Gastroesophageal sphincter (tissue), 4 donors: ENCODE results near the gene YY1. TPM values are rescaled to one million over a fixed set of nuclear protein-coding genes. Genes with fewer than 3 reads are reported as not detected.
"Not testable (repeated sequence)": the region's sequence is repeated elsewhere in the genome, so short reads cannot be mapped to it uniquely, and the experiment has no call there.

Source experiments
- ATAC-seq: fragments of 150-250 bp; one replicate; pipeline ENCODE4 v1.9.1; 2016; ENCODE audit warnings: mild to moderate bottlenecking, moderate library complexity
- H3K27ac ChIP-seq, 4 donors: fragments of 200-600 bp; sonication (generic) in 3 of 4; 1 replicate in 3 of 4; 2 replicates in 1 of 4; pipeline ENCODE4 v1.5.1; 2016 to 2019
- H3K27me3 ChIP-seq: fragments of 200-600 bp; sonication (generic); one replicate; pipeline ENCODE4 v1.5.1; 2019
- H3K36me3 ChIP-seq, 2 donors: fragments of 200-600 bp; sonication (generic); one replicate each; pipeline ENCODE4 v1.5.1; 2019; ENCODE audit warnings: control low read depth in 1 of 2
- H3K4me1 ChIP-seq, 3 donors: fragments of 200-600 bp; sonication (generic); 1 replicate in 2 of 3; 2 replicates in 1 of 3; pipeline ENCODE4 v1.5.1; 2016 to 2019; ENCODE audit warnings: control low read depth in 2 of 3
- H3K4me3 ChIP-seq, 2 donors: fragments of 200-600 bp; sonication (generic); one replicate each; pipeline ENCODE4 v1.5.1; 2019; ENCODE audit warnings: mild to moderate bottlenecking in 1 of 2, moderate library complexity in 1 of 2
- H3K9me3 ChIP-seq, 3 donors: fragments of 200-600 bp; sonication (generic); one replicate each; pipeline ENCODE4 v1.5.1; 2017 to 2019; ENCODE audit warnings: control low read depth in 2 of 3
- EP300 ChIP-seq: sonication (generic); formaldehyde crosslinking; IDR thresholded peaks from one replicate; pipeline ENCODE4 v1.6.1; 2017; ENCODE audit warnings: antibody characterized with exemption, mild to moderate bottlenecking
- POLR2A ChIP-seq, 2 donors: fragments of 450-650 bp; IDR thresholded peaks; one replicate each; pipeline ENCODE4 v1.6.1; 2017; ENCODE audit warnings: antibody characterized with exemption in 2 of 2, mild to moderate bottlenecking in 2 of 2, moderate library complexity in 1 of 2
- POLR2AphosphoS5 ChIP-seq: sonication (generic); formaldehyde crosslinking; IDR thresholded peaks from one replicate; pipeline ENCODE4 v1.6.1; 2017; ENCODE audit warnings: antibody characterized with exemption
- WGBS, 2 donors: methylation state at CpG; one replicate each; pipeline ENCODE4 v1.1.5; 2018; ENCODE audit warnings: low coverage in 1 of 2; 5-methylcytosine and 5-hydroxymethylcytosine counted together
- total RNA-seq, 4 donors: library from RNA; depleted of rRNA; stranded (reverse); fragments of >200 nt; gene quantifications; one replicate each; pipeline ENCODE4 v1.1.0, GENCODE V29; 2016
- TF ChIP-seq, protein P1 (sequence below), 4 experiments: fragments of 200-600 bp in 2 of 4; fragments of 450-650 bp in 2 of 4; sonication (generic) in 1 of 4; IDR thresholded peaks; one replicate each; pipeline ENCODE4 v1.5.1; 2017 to 2019; ENCODE audit warnings: antibody characterized with exemption in 4 of 4, mild to moderate bottlenecking in 2 of 4, moderate library complexity in 2 of 4

Gene YY1
- total RNA-seq, 4 donors from 2014 or later: 55.1 to 76.3 (median 62.5) TPM

DNA sequence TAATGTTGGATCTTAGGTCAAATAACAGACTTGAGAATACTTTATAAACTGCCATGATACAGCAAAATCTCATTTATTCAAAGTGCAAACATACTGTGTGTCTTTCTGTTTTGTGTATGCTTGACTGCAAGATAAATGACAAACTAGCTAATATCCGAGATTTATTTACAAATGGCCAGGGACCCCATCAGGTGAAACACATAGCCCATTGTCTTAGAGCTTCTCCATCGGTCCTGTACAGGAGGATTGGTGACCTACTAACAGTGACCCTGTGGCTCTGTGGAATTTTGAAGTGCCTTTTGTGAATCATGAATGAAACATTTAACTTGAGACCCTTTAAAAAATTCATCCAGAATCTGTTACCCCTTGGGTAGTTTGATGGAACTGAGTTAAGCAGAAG is 40.2 kb downstream of the YY1 start:
- H3K27ac ChIP-seq: no peak overlapping the region
- no peaks in the 10 kb centered on the region for H3K27me3 ChIP-seq
- no peak overlapping the region for H3K4me3 ChIP-seq
- ATAC-seq: no peak
- WGBS, 2 donors: 50 to 69% methylated on average over 2 of the region's 2 CpGs
- no peaks in the 10 kb centered on the region for H3K9me3 ChIP-seq
- H3K4me1 ChIP-seq: peaks cover 0 to 53% (median 0%) of the 10 kb centered on the region in 3 donors
- peaks cover 0 to 30% of the 10 kb centered on the region in 2 donors for H3K36me3 ChIP-seq
- TF ChIP-seq EP300: no peak
- TF ChIP-seq POLR2A (IDR thresholded peaks at IDR 0.05): no peak
- no peak for TF ChIP-seq POLR2AphosphoS5
- TF ChIP-seq, protein P1, sequence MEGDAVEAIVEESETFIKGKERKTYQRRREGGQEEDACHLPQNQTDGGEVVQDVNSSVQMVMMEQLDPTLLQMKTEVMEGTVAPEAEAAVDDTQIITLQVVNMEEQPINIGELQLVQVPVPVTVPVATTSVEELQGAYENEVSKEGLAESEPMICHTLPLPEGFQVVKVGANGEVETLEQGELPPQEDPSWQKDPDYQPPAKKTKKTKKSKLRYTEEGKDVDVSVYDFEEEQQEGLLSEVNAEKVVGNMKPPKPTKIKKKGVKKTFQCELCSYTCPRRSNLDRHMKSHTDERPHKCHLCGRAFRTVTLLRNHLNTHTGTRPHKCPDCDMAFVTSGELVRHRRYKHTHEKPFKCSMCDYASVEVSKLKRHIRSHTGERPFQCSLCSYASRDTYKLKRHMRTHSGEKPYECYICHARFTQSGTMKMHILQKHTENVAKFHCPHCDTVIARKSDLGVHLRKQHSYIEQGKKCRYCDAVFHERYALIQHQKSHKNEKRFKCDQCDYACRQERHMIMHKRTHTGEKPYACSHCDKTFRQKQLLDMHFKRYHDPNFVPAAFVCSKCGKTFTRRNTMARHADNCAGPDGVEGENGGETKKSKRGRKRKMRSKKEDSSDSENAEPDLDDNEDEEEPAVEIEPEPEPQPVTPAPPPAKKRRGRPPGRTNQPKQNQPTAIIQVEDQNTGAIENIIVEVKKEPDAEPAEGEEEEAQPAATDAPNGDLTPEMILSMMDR (IDR thresholded peaks at IDR 0.05): no peak

DNA sequence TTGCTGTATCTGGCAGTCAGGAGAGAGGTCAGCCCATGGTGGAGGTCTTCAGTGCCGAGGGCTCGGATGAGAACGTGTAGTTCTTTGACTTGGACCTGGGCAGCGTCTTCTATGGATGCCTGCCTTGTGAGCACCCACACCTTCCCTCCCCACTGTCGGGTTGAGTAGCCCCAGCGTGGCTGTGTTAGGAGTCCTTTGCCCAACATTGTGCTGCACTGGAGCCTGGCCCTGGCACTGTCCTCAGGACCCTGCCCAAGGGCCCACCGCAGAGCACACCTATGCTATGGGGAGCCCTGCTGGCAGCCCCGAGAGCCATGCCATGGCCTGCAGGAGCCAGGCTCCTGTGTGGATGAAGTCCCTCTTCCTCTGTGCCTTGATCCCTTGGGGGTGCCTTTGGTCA is 40.6 kb downstream of the YY1 start:
- peaks cover 0 to 53% (median 2%) of the 10 kb centered on the region in 3 donors for H3K4me1 ChIP-seq
- TF ChIP-seq POLR2AphosphoS5: no peak
- TF ChIP-seq EP300: no peak
- TF ChIP-seq POLR2A (IDR thresholded peaks at IDR 0.05): no peak
- TF ChIP-seq, protein P1 (IDR thresholded peaks at IDR 0.05): no peak
- no peak for ATAC-seq
- no peaks in the 10 kb centered on the region for H3K27me3 ChIP-seq
- 100% methylated on average over 1 of the region's 8 CpGs; no CpG with 5 or more reads in 1 of the 2 donors for WGBS, 2 donors
- H3K36me3 ChIP-seq: peaks cover 0 to 30% of the 10 kb centered on the region in 2 donors
- H3K9me3 ChIP-seq: no peaks in the 10 kb centered on the region
- no peak overlapping the region for H3K4me3 ChIP-seq
- no peak overlapping the region for H3K27ac ChIP-seq

DNA sequence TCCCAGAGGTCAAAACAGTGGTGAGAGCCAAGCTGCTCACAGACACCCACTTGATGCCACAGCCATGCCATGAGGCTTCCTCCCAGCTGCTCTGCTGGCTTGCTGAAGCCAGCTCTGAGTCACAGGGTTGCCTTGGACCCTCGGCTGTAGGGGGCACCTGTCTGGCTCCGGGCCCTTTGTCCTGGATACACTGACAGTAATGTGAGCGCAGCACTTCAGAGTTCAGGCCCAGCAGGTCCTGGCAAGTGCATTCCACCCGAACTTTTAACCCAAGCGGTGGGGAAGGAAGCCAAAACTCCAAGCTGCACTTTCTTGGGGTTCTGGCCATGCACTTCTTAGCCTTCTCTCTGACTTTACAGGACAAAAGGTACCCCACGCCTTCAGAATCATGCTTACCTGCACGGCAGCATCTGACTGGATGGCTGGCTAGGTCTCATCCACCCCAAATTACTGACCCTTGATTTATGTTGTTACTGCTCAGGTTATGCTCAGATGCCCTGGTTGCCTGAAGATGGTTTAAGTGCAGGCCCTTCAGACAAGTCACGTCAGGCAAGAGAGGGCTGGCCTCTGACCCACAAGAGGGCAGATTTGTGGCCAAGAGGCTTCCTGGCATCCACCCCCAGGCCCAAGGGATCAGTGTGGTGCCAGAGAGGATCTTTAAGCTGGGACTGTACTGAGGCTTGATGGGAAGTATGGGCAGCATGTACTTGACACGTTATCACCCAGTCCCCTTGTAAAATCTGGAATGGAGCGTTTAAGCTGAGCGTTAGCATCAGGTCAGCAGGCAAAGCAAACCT is 42.5 kb downstream of the YY1 start:
- TF ChIP-seq EP300 (no peak), POLR2AphosphoS5 (no peak), POLR2A (IDR thresholded peaks at IDR 0.05) (no peak)
- TF ChIP-seq, protein P1 (IDR thresholded peaks at IDR 0.05): no peak

DNA sequence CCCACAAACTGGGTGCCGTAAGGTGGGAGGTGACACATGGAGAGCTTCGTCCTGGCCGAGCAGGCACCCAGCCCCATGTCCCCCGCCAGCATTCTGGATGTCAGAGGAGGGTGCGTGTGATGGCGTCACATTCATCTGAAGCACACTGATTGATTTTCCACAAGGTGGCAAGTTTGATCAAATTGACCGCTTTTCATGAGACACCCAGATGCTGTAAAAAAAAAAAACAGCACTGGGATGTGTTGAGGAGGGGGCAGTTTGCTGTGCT is 43.1 kb downstream of the YY1 start:
- TF ChIP-seq, protein P1 (IDR thresholded peaks at IDR 0.05): no peak
- 96 to 100% methylated on average over 1 to 7 of the region's 7 CpGs for WGBS, 2 donors
- H3K36me3 ChIP-seq: peaks cover 0 to 24% of the 10 kb centered on the region in 2 donors
- no peak overlapping the region for H3K27ac ChIP-seq
- no peaks in the 10 kb centered on the region for H3K27me3 ChIP-seq
- ATAC-seq: no peak
- no peak overlapping the region for H3K4me3 ChIP-seq
- no peaks in the 10 kb centered on the region for H3K9me3 ChIP-seq
- peaks cover 0 to 56% (median 10%) of the 10 kb centered on the region in 3 donors for H3K4me1 ChIP-seq

More for the DNA sequence above, 42.5 kb downstream of the YY1 start:
- Histone ChIP-seq H3K9me3 (no peaks in the 10 kb centered on the region), H3K27ac (no peak overlapping the region), H3K4me3 (no peak overlapping the region), H3K27me3 (no peaks in the 10 kb centered on the region), H3K36me3 (peaks cover 0 to 29% of the 10 kb centered on the region in 2 donors), H3K4me1 (peaks cover 0 to 51% (median 10%) of the 10 kb centered on the region in 3 donors)
- ATAC-seq: no peak
- 43 to 80% methylated on average over 4 to 6 of the region's 11 CpGs for WGBS, 2 donors

- no peak overlapping the region for H3K27ac ChIP-seq
- ATAC-seq: no peak
- H3K27me3 ChIP-seq: no peaks in the 10 kb centered on the region
- no peaks in the 10 kb centered on the region for H3K9me3 ChIP-seq
- TF ChIP-seq POLR2A (IDR thresholded peaks at IDR 0.05): no peak
- TF ChIP-seq POLR2AphosphoS5: no peak
- TF ChIP-seq, protein P1 (IDR thresholded peaks at IDR 0.05): no peak
- TF ChIP-seq EP300: no peak
- no peak overlapping the region for H3K4me3 ChIP-seq
- H3K36me3 ChIP-seq: peaks cover 0 to 18% of the 10 kb centered on the region in 2 donors
- WGBS, 2 donors: 60 to 86% methylated on average over 1 to 7 of the region's 9 CpGs
- H3K4me1 ChIP-seq: peaks cover 0 to 56% (median 10%) of the 10 kb centered on the region in 3 donors
Observed at GRCh38 chr14:100282766-100283419, 43.9 kb downstream of the YY1 start.

DNA sequence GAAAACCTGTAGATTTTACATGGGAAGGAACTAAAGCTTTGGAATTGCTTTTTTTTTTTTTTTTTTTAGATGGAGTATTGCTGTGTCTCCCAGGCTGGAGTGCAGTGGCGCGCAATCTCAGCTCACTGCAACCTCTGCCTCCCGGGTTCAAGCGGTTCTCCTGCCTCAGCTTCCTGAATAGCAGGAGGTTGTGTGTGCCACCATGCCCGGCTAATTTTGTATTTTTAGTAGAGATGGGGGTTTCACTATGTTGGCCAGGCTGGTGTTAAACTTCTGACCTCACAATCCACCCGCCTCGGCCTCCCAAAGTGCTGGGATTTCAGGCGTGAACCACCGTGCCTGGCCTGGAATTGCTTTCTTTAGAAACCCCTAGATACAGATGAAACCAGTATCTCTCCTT is 44.5 kb downstream of the YY1 start:
- not testable (repeated sequence) for H3K27ac ChIP-seq, H3K9me3 ChIP-seq, H3K4me3 ChIP-seq, ATAC-seq, H3K27me3 ChIP-seq
- WGBS, 2 donors: 96% methylated on average over 4 of the region's 9 CpGs; no CpG with 5 or more reads in 1 of the 2 donors
- H3K4me1 ChIP-seq: peaks cover 0 to 52% (median 10%) of the 10 kb centered on the region in 3 donors
- peaks cover 0 to 18% of the 10 kb centered on the region in 2 donors for H3K36me3 ChIP-seq
